A673 (cell line): Measurements from ENCODE around the gene UST. TPM values are rescaled to one million over a fixed set of nuclear protein-coding genes. Genes with fewer than 3 reads are reported as not detected.

ENCODE experiments used
- BruUV-seq: library from RNA; stranded (reverse); fragments of 400-500 nt; replicated peaks from 2 replicates; lab custom pipeline; 2021; lab: Mats Ljungman, UMichigan
- CTCF ChIA-PET: fragments of 300-600 bp; sonication (Branson Sonifier 250); formaldehyde crosslinking; loops from one replicate; lab custom pipeline; 2022; ENCODE audit warnings: antibody characterized with exemption; lab: Charles Lee
- POLR2A ChIA-PET: fragments of 300-600 bp; sonication (Branson Sonifier 250); formaldehyde crosslinking; loops from one replicate; lab custom pipeline; 2022; ENCODE audit warnings: antibody characterized with exemption; ENCODE audit not compliant: low non-redundant PET; lab: Charles Lee
- DNase-seq: peaks from one replicate; pipeline ENCODE4 v3.0.0-alpha.2; 2015; ENCODE audit warnings: low spot score
- H3K27ac ChIP-seq: fragments of 200-600 bp; sonication (generic); 2 replicates; pipeline ENCODE4 v1.5.1; 2016; ENCODE audit warnings: mixed run types, low read depth, mild to moderate bottlenecking, mixed read lengths, antibody characterized with exemption, low read length; ENCODE audit not compliant: poor library complexity, severe bottlenecking
- H3K27me3 ChIP-seq: fragments of 200-600 bp; sonication (generic); replicated peaks from 2 replicates; pipeline ENCODE4 v1.6.1; 2017; ENCODE audit warnings: mixed run types, low read depth, mild to moderate bottlenecking, mixed read lengths, antibody characterized with exemption, low read length; ENCODE audit not compliant: insufficient read depth, poor library complexity
- H3K36me3 ChIP-seq: fragments of 200-600 bp; sonication (generic); 2 replicates; pipeline ENCODE4 v1.6.1; 2016; ENCODE audit warnings: mixed run types, mild to moderate bottlenecking, mixed read lengths, antibody characterized with exemption, low read length; ENCODE audit not compliant: insufficient read depth, poor library complexity, severe bottlenecking
- H3K4me1 ChIP-seq: fragments of 200-600 bp; sonication (generic); 2 replicates; pipeline ENCODE4 v1.6.1; 2017; ENCODE audit warnings: mixed run types, mild to moderate bottlenecking, mixed read lengths, antibody characterized with exemption, low read length; ENCODE audit not compliant: insufficient read depth, poor library complexity, severe bottlenecking
- H3K4me3 ChIP-seq: fragments of 200-600 bp; sonication (generic); 2 replicates; pipeline ENCODE4 v1.5.1; 2016; ENCODE audit warnings: low read depth, mixed run types, mild to moderate bottlenecking, mixed read lengths, low read length; ENCODE audit not compliant: poor library complexity, severe bottlenecking
- H3K9me3 ChIP-seq: fragments of 200-600 bp; sonication (generic); 2 replicates; pipeline ENCODE4 v1.6.1; 2016; ENCODE audit warnings: mixed run types, low read depth, mild to moderate bottlenecking, mixed read lengths, antibody characterized with exemption, low read length; ENCODE audit not compliant: poor library complexity, severe bottlenecking
- CTCF ChIP-seq: fragments of 300-800, 200-600 bp; sonication (generic); conservative IDR thresholded peaks from 2 replicates; pipeline ENCODE4 v1.5.1; 2017; ENCODE audit warnings: low read depth, mild to moderate bottlenecking, antibody characterized with exemption, low read length, moderate library complexity, mixed read lengths
- EZH2 ChIP-seq: fragments of 200-600 bp; sonication (generic); IDR thresholded peaks from 2 replicates; pipeline ENCODE4 v1.6.1; 2017; ENCODE audit warnings: borderline replicate concordance, low read depth, mild to moderate bottlenecking, mixed read lengths, antibody characterized with exemption, low read length; ENCODE audit not compliant: poor library complexity, severe bottlenecking
- intact Hi-C: fragments of 100-400 bp; cut with micrococcal nuclease; formaldehyde crosslinking; loops from one replicate; pipeline ENCODE4 v1.10.0; 2022; ENCODE audit not compliant: unreplicated experiment
- total RNA-seq: library from RNA; stranded (reverse); gene quantifications from 2 replicates; pipeline ENCODE4 v1.2.3, GENCODE V29; 2021

Gene UST
- total RNA-seq, 1 experiment from 2014 or later = 1.5 TPM

- peaks cover 6% of the 10 kb centered on the region for H3K4me1 ChIP-seq
- no peaks in the 10 kb centered on the region for H3K27me3 ChIP-seq
- no peak overlapping the region for H3K27ac ChIP-seq
- no peaks in the 10 kb centered on the region for H3K9me3 ChIP-seq
- no peak overlapping the region for H3K4me3 ChIP-seq
- BruUV-seq = no TSS peak
- intact Hi-C loops = no loop called here
- TF ChIP-seq EZH2 = no peak
- TF ChIP-seq CTCF = no peak
- CTCF ChIA-PET = no interaction called here
- POLR2A ChIA-PET = no interaction called here
- no peaks in the 10 kb centered on the region for H3K36me3 ChIP-seq
- DNase-seq = no peak
Observed at GRCh38 chr6:148892247-148892646, 145.4 kb downstream of the UST start.

GRCh38 chr6:148893073-148893472 is 146.2 kb downstream of the UST start:
- DNase-seq = no peak
- Histone ChIP-seq H3K4me1 (peaks cover 10% of the 10 kb centered on the region), H3K36me3 (no peaks in the 10 kb centered on the region), H3K27ac (no peak overlapping the region), H3K9me3 (no peaks in the 10 kb centered on the region), H3K27me3 (no peaks in the 10 kb centered on the region), H3K4me3 (no peak overlapping the region)
- intact Hi-C loops = no loop called here
- TF ChIP-seq EZH2 = no peak
- TF ChIP-seq CTCF = no peak
- BruUV-seq = no TSS peak
- POLR2A ChIA-PET = no interaction called here
- CTCF ChIA-PET = no interaction called here

GRCh38 chr6:148893481-148893880 is 146.7 kb downstream of the UST start:
- ChIA-PET CTCF (no interaction called here), POLR2A (no interaction called here)
- Histone ChIP-seq H3K9me3 (no peaks in the 10 kb centered on the region), H3K4me1 (peaks cover 14% of the 10 kb centered on the region), H3K27ac (no peak overlapping the region), H3K36me3 (no peaks in the 10 kb centered on the region), H3K4me3 (no peak overlapping the region), H3K27me3 (no peaks in the 10 kb centered on the region)
- TF ChIP-seq EZH2 (no peak), CTCF (no peak)
- BruUV-seq = no TSS peak
- no peak for DNase-seq
- intact Hi-C loops = no loop called here
